Choroid plexus epithelial cell (primary cell): ENCODE results near the gene FAM168B.

ENCODE experiments used
- DNase-seq: peaks from one replicate; pipeline ENCODE4 v3.0.0-alpha.2; 2010; ENCODE audit warnings: low read depth
- H3K4me3 ChIP-seq: 2 replicates; pipeline ENCODE4 v1.5.1; 2011; ENCODE audit warnings: low read depth, mild to moderate bottlenecking, control low read depth, low read length, moderate library complexity
- TF ChIP-seq, protein P1 (sequence below): conservative IDR thresholded peaks from 2 replicates; pipeline ENCODE4 v1.5.1; 2011; ENCODE audit warnings: low read depth, mild to moderate bottlenecking, control low read depth, inconsistent platforms, low read length, moderate library complexity

FAM168B gene

DNA sequence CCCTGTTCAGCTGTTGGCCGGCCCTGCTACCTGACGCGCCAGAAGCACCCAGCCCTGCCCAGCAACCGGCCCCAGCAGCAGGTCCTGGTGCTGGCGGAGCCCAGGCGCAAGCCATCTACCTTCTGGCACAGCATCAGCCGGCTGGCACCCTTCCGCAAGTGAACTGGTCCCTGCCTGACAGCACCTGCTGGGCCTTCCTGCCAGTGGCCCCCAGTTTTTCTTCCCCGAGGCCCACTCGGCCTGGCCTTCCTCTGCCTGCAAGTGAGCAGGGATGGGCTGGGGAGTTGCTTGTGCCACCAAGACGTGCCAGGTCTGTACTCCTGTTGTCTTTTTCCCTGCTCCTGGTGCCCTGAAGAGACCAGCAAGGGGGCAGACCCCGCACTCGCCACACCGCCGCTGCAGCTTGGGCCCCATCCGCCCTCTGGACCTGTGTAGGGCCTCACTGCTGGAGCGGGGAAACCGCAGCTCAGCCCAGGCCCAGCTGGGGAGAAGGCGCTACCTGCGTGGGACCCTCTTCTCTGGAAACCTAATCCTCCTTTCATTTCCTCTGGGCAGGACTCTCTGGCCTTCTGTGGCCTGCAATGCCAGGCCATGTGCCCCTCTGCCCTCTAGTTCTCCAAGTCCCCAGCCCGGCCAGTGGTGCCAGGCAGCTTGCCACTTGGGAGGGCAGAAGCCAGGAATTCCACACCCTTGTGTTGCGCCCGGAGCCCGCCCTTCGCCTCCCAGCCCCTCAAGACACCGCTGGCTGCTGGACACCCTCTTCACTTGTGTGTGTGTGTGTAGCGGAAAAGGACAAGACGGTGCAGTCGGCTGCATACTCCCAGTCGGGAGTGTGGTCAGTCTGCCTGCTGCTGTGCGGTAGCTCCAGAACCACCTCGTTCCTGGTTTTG is 47.0 kb downstream of the FAM168B start:
- H3K4me3 ChIP-seq: no peak overlapping the region
- TF ChIP-seq, protein P1, sequence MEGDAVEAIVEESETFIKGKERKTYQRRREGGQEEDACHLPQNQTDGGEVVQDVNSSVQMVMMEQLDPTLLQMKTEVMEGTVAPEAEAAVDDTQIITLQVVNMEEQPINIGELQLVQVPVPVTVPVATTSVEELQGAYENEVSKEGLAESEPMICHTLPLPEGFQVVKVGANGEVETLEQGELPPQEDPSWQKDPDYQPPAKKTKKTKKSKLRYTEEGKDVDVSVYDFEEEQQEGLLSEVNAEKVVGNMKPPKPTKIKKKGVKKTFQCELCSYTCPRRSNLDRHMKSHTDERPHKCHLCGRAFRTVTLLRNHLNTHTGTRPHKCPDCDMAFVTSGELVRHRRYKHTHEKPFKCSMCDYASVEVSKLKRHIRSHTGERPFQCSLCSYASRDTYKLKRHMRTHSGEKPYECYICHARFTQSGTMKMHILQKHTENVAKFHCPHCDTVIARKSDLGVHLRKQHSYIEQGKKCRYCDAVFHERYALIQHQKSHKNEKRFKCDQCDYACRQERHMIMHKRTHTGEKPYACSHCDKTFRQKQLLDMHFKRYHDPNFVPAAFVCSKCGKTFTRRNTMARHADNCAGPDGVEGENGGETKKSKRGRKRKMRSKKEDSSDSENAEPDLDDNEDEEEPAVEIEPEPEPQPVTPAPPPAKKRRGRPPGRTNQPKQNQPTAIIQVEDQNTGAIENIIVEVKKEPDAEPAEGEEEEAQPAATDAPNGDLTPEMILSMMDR: no peak
- DNase-seq: no peak

GRCh38 chr2:131045286-131046027 is 47.8 kb downstream of the FAM168B start:
- TF ChIP-seq, protein P1: no peak
- H3K4me3 ChIP-seq: no peak overlapping the region
- no peak for DNase-seq

- no peak overlapping the region for H3K4me3 ChIP-seq
- DNase-seq: no peak
- TF ChIP-seq, protein P1: no peak
Observed at GRCh38 chr2:131044757-131045150, 48.5 kb downstream of the FAM168B start.

GRCh38 chr2:131044075-131044756 is 49.0 kb downstream of the FAM168B start:
- no peak for DNase-seq
- TF ChIP-seq, protein P1: no peak
- H3K4me3 ChIP-seq: no peak overlapping the region

- H3K4me3 ChIP-seq: no peak overlapping the region
- no peak for DNase-seq
- TF ChIP-seq, protein P1: no peak
Observed at GRCh38 chr2:131043199-131044074, 49.8 kb downstream of the FAM168B start.

DNA sequence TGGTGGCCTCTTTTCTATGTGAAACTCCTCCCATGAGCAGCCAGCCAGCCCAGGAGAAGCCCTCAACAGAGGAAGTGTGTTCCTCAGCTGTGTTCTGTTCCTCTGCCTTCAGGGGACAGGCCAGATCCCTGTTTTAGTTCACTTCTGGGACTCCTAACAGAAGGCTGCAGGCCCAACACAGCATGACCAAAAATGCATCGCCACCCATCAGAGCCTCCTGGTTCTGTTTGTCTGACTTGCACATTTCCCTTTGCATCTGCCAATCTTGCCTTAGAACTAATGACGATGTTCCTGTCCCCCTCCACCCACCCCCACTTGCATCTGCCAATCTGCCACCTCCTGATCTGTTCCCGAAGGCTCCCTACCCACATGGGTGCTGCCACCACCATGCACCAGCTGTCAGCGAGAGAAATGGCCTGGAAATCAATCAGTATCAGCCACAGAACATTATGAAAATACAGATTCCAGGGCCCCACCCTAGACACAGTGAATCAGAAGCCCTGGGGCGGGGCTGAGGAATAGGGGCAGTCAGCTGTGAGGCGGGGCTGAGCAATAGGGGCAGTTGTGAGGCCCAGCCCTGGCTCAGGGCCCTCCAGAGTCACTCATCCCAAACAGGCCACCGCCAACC is 51.0 kb downstream of the FAM168B start:
- DNase-seq: no peak
- H3K4me3 ChIP-seq: no peak overlapping the region
- TF ChIP-seq, protein P1: no peak
